WTC11 (cell line): ENCODE measurements around the gene RNASEH2C. TPM values are rescaled to one million over a fixed set of nuclear protein-coding genes. Genes with fewer than 3 reads are reported as not detected.
A peak's percentile ranks its signal among the peaks of the same experiment; 100 is the strongest.

Experiments used
- ATAC-seq: fragments of 200-7000 bp; cut with Tn5 transposase; 2 replicates; pipeline ENCODE4 v1.10.0; 2021; ENCODE audit warnings: mild to moderate bottlenecking, moderate library complexity
- Bru-seq: library from RNA; stranded (reverse); fragments of 400-500 nt; gene quantifications from one replicate; lab custom pipeline; 2021; lab: Mats Ljungman, UMichigan
- CTCF ChIA-PET: fragments of 300-600 bp; sonication (Branson Sonifier 250); formaldehyde crosslinking; loops from one replicate; lab custom pipeline; 2021; ENCODE audit warnings: antibody characterized with exemption; lab: Charles Lee
- POLR2A ChIA-PET: fragments of 350-600 bp; sonication (Branson Sonifier 250); formaldehyde crosslinking; loops from one replicate; lab custom pipeline; 2021; ENCODE audit warnings: antibody characterized with exemption; lab: Charles Lee
- DNase-seq: peaks from one replicate; pipeline ENCODE4 v3.0.0; 2021; ENCODE audit warnings: low spot score
- H3K27ac Mint-ChIP-seq: 2 replicates; pipeline ENCODE4 v1.8.0; 2021; ENCODE audit warnings: mixed read lengths
- H3K27me3 Mint-ChIP-seq: 2 replicates; pipeline ENCODE4 v1.8.0; 2021; ENCODE audit warnings: low read depth, mild to moderate bottlenecking, moderate library complexity, mixed read lengths
- H3K36me3 Mint-ChIP-seq: 2 replicates; pipeline ENCODE4 v1.8.0; 2021; ENCODE audit warnings: mixed read lengths
- H3K4me1 Mint-ChIP-seq: 2 replicates; pipeline ENCODE4 v1.8.0; 2022; ENCODE audit warnings: mixed read lengths
- H3K4me3 Mint-ChIP-seq: 2 replicates; pipeline ENCODE4 v1.8.0; 2021; ENCODE audit warnings: mild to moderate bottlenecking, moderate library complexity, mixed read lengths
- H3K9me3 Mint-ChIP-seq: 2 replicates; pipeline ENCODE4 v1.8.0; 2021; ENCODE audit warnings: mixed read lengths
- ELF4 ChIP-seq: sonication (generic); formaldehyde crosslinking; IDR thresholded peaks from 2 replicates; pipeline ENCODE4 v1.8.1; 2022; ENCODE audit warnings: low read depth, mild to moderate bottlenecking, moderate library complexity, missing genetic modification reagents
- ERG ChIP-seq: fragments of 250-450 bp; sonication (Bioruptor Pico); IDR thresholded peaks from 2 replicates; pipeline ENCODE4 v1.8.0; 2021; ENCODE audit warnings: mild to moderate bottlenecking
- ESRRA ChIP-seq: sonication (generic); formaldehyde crosslinking; IDR thresholded peaks from 2 replicates; pipeline ENCODE4 v1.8.1; 2022; ENCODE audit warnings: mild to moderate bottlenecking, missing genetic modification reagents, borderline replicate concordance
- FOXP1 ChIP-seq: sonication (generic); formaldehyde crosslinking; IDR thresholded peaks from 2 replicates; pipeline ENCODE4 v1.8.0; 2022; ENCODE audit warnings: missing genetic modification reagents, mild to moderate bottlenecking, moderate library complexity, borderline replicate concordance
- NFATC4 ChIP-seq: fragments of 250-450 bp; sonication (Bioruptor Pico); IDR thresholded peaks from 2 replicates; pipeline ENCODE4 v1.9.0; 2021; ENCODE audit warnings: mild to moderate bottlenecking
- NFE2L1 ChIP-seq: sonication (generic); formaldehyde crosslinking; IDR thresholded peaks from 2 replicates; pipeline ENCODE4 v1.8.1; 2023; ENCODE audit warnings: missing genetic modification reagents
- NFYB ChIP-seq: sonication (generic); formaldehyde crosslinking; conservative IDR thresholded peaks from 2 replicates; pipeline ENCODE4 v1.8.0; 2022; ENCODE audit warnings: low read depth, missing genetic modification reagents
- NR1H2 ChIP-seq: sonication (generic); formaldehyde crosslinking; IDR thresholded peaks from 2 replicates; pipeline ENCODE4 v1.9.0; 2021; ENCODE audit warnings: mild to moderate bottlenecking, moderate library complexity, missing genetic modification reagents
- NR2C2 ChIP-seq: sonication (generic); formaldehyde crosslinking; IDR thresholded peaks from 2 replicates; pipeline ENCODE4 v1.8.0; 2022; ENCODE audit warnings: mild to moderate bottlenecking, missing genetic modification reagents
- SMAD3 ChIP-seq: sonication (generic); formaldehyde crosslinking; IDR thresholded peaks from 2 replicates; pipeline ENCODE4 v1.8.0; 2022; ENCODE audit warnings: missing genetic modification reagents, mild to moderate bottlenecking, borderline replicate concordance
- SOX15 ChIP-seq: fragments of 250-450 bp; sonication (Bioruptor Pico); IDR thresholded peaks from 2 replicates; pipeline ENCODE4 v1.9.0; 2021; ENCODE audit warnings: mild to moderate bottlenecking
- USF2 ChIP-seq: sonication (generic); formaldehyde crosslinking; IDR thresholded peaks from 2 replicates; pipeline ENCODE4 v1.8.1; 2023; ENCODE audit warnings: mild to moderate bottlenecking, missing genetic modification reagents, moderate library complexity
- ZMAT4 ChIP-seq: fragments of 250-450 bp; sonication (Bioruptor Pico); IDR thresholded peaks from 2 replicates; pipeline ENCODE4 v1.9.0; 2021; ENCODE audit warnings: mild to moderate bottlenecking
- ZNF263 ChIP-seq: sonication (generic); formaldehyde crosslinking; IDR thresholded peaks from 2 replicates; pipeline ENCODE4 v1.8.1; 2022; ENCODE audit warnings: low read depth, mild to moderate bottlenecking, moderate library complexity, missing genetic modification reagents
- ZNF281 ChIP-seq: sonication (generic); formaldehyde crosslinking; IDR thresholded peaks from 2 replicates; pipeline ENCODE4 v1.8.0; 2023; ENCODE audit warnings: mild to moderate bottlenecking, missing genetic modification reagents
- ZNF317 ChIP-seq: sonication (generic); formaldehyde crosslinking; IDR thresholded peaks from 2 replicates; pipeline ENCODE4 v1.8.1; 2023; ENCODE audit warnings: low read depth, mild to moderate bottlenecking, moderate library complexity, missing genetic modification reagents, borderline replicate concordance
- ZNF423 ChIP-seq: fragments of 250-450 bp; sonication (Bioruptor Pico); IDR thresholded peaks from 2 replicates; pipeline ENCODE4 v2.1.2; 2022; ENCODE audit warnings: mild to moderate bottlenecking, moderate library complexity
- long read RNA-seq, 3 experiments: library from RNA in 1 of 3; library from capped mRNA in 1 of 3; library from polyadenylated mRNA in 1 of 3; unstranded in 2 of 3; stranded (forward) in 1 of 3; transcript quantifications; one replicate each; pipeline ENCODE4 v2.0.0, GENCODE V29; 2021
- total RNA-seq: library from RNA; stranded (reverse); gene quantifications from 3 replicates; pipeline ENCODE4 v1.2.3, GENCODE V29; 2021
- TF ChIP-seq, protein P1 (sequence below): sonication (generic); formaldehyde crosslinking; IDR thresholded peaks from 2 replicates; pipeline ENCODE4 v1.8.1; 2023; ENCODE audit warnings: mild to moderate bottlenecking, moderate library complexity, missing genetic modification reagents
- TF ChIP-seq, protein P2 (sequence below): sonication (generic); formaldehyde crosslinking; conservative IDR thresholded peaks from 2 replicates; pipeline ENCODE4 v1.8.1; 2023; ENCODE audit warnings: mild to moderate bottlenecking, low read depth, missing genetic modification reagents, moderate library complexity

RNASEH2C gene
- total RNA-seq (42.1 to 53.0 TPM (median 52.2 TPM) in 3 replicates), Bru-seq, nascent RNA (percentile 80 among the genes with signal in this experiment)
- long read RNA-seq, experiment 1, transcript RNASEH2C-201 (4 exons, 2,794 nt): major isoform, 46 of 69 reads
- long read RNA-seq, experiment 1, transcript RNASEH2C-203 (3 exons, 2,798 nt): minor isoform, 14 of 69 reads
- long read RNA-seq, experiment 1, partial matches to known transcripts: 7 of 69 reads
- long read RNA-seq, experiment 1, other reads (novel, unspliced or antisense): 0 of 69 reads
- long read RNA-seq, experiment 2, transcript RNASEH2C-201 (4 exons, 2,794 nt): major isoform, 48 of 66 reads
- long read RNA-seq, experiment 2, transcript RNASEH2C-203 (3 exons, 2,798 nt): minor isoform, 14 of 66 reads
- long read RNA-seq, experiment 2, partial matches to known transcripts: 0 of 66 reads
- long read RNA-seq, experiment 2, other reads (novel, unspliced or antisense): 2 of 66 reads
- long read RNA-seq, experiment 3, transcript RNASEH2C-201 (4 exons, 2,794 nt): major isoform, 6 of 11 reads
- long read RNA-seq, experiment 3, partial matches to known transcripts: 0 of 11 reads
- long read RNA-seq, experiment 3, other reads (novel, unspliced or antisense): 0 of 11 reads

- ATAC-seq: peak; percentile 87
- peak; percentile 82 for DNase-seq
- ChIA-PET POLR2A (interaction anchor here (0.5 to 2.1 kb wide), 11 partner anchors 8 to 909 kb away, joined by 3 to 13 read pairs (median 4); partner anchors contain the start of genes KAT5, MUS81, RELA and SIPA1), CTCF (interaction anchor here (0.6 to 3.7 kb wide), 20 partner anchors 8 to 325 kb away, joined by 3 to 49 read pairs (median 6); partner anchors contain the start of genes AP5B1, CCDC85B, FIBP and KAT5)
- Mint-ChIP-seq H3K36me3 (peaks cover 33% of the 10 kb centered on the region), H3K27me3 (peaks cover 4% of the 10 kb centered on the region; the same call in 1 of the 2 replicates), H3K4me3 (peak within 1 kb of the TSS; percentile 98), H3K9me3 (no peaks in the 10 kb centered on the region), H3K4me1 (peaks cover 9% of the 10 kb centered on the region), H3K27ac (peak within 1 kb of the TSS; percentile 63; the same call in 1 of the 2 replicates)
- TF ChIP-seq ZNF263 (no peak; the same call in 1 of the 2 replicates), NFATC4 (no peak), SOX15 (CRISPR knock-in tag) (no peak), ZNF317 (CRISPR knock-in tag) (no peak), FOXP1 (CRISPR knock-in tag) (peak; percentile 70; the same call in 1 of the 2 replicates), ZMAT4 (CRISPR knock-in tag) (no peak), NR1H2 (CRISPR knock-in tag) (no peak), USF2 (CRISPR knock-in tag) (peak; percentile 48; the same call in 1 of the 2 replicates), NFYB (CRISPR knock-in tag) (no peak), ERG (CRISPR knock-in tag) (no peak), SMAD3 (CRISPR knock-in tag) (no peak), NR2C2 (no peak; the same call in 1 of the 2 replicates), ELF4 (CRISPR knock-in tag) (no peak), ZNF281 (CRISPR knock-in tag) (no peak), NFE2L1 (0 out of 2 replicates have a peak, but pooled peaks have one; percentile 18), ESRRA (CRISPR knock-in tag) (no peak; the same call in 1 of the 2 replicates), ZNF423 (no peak)
- TF ChIP-seq, protein P1, sequence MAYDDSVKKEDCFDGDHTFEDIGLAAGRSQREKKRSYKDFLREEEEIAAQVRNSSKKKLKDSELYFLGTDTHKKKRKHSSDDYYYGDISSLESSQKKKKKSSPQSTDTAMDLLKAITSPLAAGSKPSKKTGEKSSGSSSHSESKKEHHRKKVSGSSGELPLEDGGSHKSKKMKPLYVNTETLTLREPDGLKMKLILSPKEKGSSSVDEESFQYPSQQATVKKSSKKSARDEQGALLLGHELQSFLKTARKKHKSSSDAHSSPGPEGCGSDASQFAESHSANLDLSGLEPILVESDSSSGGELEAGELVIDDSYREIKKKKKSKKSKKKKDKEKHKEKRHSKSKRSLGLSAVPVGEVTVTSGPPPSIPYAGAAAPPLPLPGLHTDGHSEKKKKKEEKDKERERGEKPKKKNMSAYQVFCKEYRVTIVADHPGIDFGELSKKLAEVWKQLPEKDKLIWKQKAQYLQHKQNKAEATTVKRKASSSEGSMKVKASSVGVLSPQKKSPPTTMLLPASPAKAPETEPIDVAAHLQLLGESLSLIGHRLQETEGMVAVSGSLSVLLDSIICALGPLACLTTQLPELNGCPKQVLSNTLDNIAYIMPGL (CRISPR knock-in tag): peak; percentile 82
- TF ChIP-seq, protein P2, sequence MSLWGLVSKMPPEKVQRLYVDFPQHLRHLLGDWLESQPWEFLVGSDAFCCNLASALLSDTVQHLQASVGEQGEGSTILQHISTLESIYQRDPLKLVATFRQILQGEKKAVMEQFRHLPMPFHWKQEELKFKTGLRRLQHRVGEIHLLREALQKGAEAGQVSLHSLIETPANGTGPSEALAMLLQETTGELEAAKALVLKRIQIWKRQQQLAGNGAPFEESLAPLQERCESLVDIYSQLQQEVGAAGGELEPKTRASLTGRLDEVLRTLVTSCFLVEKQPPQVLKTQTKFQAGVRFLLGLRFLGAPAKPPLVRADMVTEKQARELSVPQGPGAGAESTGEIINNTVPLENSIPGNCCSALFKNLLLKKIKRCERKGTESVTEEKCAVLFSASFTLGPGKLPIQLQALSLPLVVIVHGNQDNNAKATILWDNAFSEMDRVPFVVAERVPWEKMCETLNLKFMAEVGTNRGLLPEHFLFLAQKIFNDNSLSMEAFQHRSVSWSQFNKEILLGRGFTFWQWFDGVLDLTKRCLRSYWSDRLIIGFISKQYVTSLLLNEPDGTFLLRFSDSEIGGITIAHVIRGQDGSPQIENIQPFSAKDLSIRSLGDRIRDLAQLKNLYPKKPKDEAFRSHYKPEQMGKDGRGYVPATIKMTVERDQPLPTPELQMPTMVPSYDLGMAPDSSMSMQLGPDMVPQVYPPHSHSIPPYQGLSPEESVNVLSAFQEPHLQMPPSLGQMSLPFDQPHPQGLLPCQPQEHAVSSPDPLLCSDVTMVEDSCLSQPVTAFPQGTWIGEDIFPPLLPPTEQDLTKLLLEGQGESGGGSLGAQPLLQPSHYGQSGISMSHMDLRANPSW: no peak
These were observed at the start of gene RNASEH2C for GRCh38 chr11:65720211-65720934. RNASEH2C (minus strand) TSS chr11:65720798; CDS start chr11:65720758, 40 bp downstream.
